Liver (tissue), 3 donors: ENCODE measurements around the gene RYR3.

Source experiments
- FOXA2 ChIP-seq: IDR thresholded peaks from 2 replicates; pipeline ENCODE4 v1.6.1; 2016; ENCODE audit warnings: antibody characterized with exemption
- HNF4G ChIP-seq: IDR thresholded peaks from 2 replicates; pipeline ENCODE4 v1.6.1; 2016; ENCODE audit warnings: antibody characterized with exemption
- RXRA ChIP-seq, 2 donors: IDR thresholded peaks; 2 replicates each; pipeline ENCODE4 v1.6.1; 2017 to 2018; ENCODE audit warnings: antibody characterized with exemption in 2 of 2, mild to moderate bottlenecking in 1 of 2
- SP1 ChIP-seq: IDR thresholded peaks from 2 replicates; pipeline ENCODE4 v1.6.1; 2018; ENCODE audit warnings: antibody characterized with exemption, mild to moderate bottlenecking
- TAF1 ChIP-seq: conservative IDR thresholded peaks from 2 replicates; pipeline ENCODE4 v1.6.1; 2016; ENCODE audit warnings: antibody characterized with exemption, mild to moderate bottlenecking
- ZBTB33 ChIP-seq: IDR thresholded peaks from 2 replicates; pipeline ENCODE4 v1.6.1; 2016; ENCODE audit warnings: antibody characterized with exemption
- TF ChIP-seq, protein P1 (sequence below): fragments of 150-350 bp; IDR thresholded peaks from 2 replicates; pipeline ENCODE4 v1.5.1; 2017; ENCODE audit warnings: improper control_type of control experiment, low read depth, low read length; ENCODE audit not compliant: missing input control
- TF ChIP-seq, protein P2 (sequence below): IDR thresholded peaks from 2 replicates; pipeline ENCODE4 v1.6.1; 2016; ENCODE audit warnings: antibody characterized with exemption, mild to moderate bottlenecking
- TF ChIP-seq, protein P3 (sequence below): IDR thresholded peaks from 2 replicates; pipeline ENCODE4 v1.6.1; 2016; ENCODE audit warnings: antibody characterized with exemption
- TF ChIP-seq, protein P4 (sequence below): IDR thresholded peaks from 2 replicates; pipeline ENCODE4 v1.6.1; 2016; ENCODE audit warnings: antibody characterized with exemption
- donor health status: healthy.
- donor health status: healthy.

GRCh38 chr15:33810806-33811205, 500.0 kb downstream of the RYR3 start:
- TF ChIP-seq SP1 (no peak), ZBTB33 (no peak), FOXA2 (no peak), RXRA (IDR thresholded peaks at IDR 0.05) (no peak), TAF1 (no peak), HNF4G (no peak)
- TF ChIP-seq, protein P1, sequence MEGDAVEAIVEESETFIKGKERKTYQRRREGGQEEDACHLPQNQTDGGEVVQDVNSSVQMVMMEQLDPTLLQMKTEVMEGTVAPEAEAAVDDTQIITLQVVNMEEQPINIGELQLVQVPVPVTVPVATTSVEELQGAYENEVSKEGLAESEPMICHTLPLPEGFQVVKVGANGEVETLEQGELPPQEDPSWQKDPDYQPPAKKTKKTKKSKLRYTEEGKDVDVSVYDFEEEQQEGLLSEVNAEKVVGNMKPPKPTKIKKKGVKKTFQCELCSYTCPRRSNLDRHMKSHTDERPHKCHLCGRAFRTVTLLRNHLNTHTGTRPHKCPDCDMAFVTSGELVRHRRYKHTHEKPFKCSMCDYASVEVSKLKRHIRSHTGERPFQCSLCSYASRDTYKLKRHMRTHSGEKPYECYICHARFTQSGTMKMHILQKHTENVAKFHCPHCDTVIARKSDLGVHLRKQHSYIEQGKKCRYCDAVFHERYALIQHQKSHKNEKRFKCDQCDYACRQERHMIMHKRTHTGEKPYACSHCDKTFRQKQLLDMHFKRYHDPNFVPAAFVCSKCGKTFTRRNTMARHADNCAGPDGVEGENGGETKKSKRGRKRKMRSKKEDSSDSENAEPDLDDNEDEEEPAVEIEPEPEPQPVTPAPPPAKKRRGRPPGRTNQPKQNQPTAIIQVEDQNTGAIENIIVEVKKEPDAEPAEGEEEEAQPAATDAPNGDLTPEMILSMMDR = no peak
- TF ChIP-seq, protein P2, sequence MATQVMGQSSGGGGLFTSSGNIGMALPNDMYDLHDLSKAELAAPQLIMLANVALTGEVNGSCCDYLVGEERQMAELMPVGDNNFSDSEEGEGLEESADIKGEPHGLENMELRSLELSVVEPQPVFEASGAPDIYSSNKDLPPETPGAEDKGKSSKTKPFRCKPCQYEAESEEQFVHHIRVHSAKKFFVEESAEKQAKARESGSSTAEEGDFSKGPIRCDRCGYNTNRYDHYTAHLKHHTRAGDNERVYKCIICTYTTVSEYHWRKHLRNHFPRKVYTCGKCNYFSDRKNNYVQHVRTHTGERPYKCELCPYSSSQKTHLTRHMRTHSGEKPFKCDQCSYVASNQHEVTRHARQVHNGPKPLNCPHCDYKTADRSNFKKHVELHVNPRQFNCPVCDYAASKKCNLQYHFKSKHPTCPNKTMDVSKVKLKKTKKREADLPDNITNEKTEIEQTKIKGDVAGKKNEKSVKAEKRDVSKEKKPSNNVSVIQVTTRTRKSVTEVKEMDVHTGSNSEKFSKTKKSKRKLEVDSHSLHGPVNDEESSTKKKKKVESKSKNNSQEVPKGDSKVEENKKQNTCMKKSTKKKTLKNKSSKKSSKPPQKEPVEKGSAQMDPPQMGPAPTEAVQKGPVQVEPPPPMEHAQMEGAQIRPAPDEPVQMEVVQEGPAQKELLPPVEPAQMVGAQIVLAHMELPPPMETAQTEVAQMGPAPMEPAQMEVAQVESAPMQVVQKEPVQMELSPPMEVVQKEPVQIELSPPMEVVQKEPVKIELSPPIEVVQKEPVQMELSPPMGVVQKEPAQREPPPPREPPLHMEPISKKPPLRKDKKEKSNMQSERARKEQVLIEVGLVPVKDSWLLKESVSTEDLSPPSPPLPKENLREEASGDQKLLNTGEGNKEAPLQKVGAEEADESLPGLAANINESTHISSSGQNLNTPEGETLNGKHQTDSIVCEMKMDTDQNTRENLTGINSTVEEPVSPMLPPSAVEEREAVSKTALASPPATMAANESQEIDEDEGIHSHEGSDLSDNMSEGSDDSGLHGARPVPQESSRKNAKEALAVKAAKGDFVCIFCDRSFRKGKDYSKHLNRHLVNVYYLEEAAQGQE = no peak
- TF ChIP-seq, protein P3, sequence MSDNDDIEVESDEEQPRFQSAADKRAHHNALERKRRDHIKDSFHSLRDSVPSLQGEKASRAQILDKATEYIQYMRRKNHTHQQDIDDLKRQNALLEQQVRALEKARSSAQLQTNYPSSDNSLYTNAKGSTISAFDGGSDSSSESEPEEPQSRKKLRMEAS = no peak
- TF ChIP-seq, protein P4, sequence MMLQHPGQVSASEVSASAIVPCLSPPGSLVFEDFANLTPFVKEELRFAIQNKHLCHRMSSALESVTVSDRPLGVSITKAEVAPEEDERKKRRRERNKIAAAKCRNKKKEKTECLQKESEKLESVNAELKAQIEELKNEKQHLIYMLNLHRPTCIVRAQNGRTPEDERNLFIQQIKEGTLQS = no peak
